ENCODE measurements around the gene EFCC1.

DNA sequence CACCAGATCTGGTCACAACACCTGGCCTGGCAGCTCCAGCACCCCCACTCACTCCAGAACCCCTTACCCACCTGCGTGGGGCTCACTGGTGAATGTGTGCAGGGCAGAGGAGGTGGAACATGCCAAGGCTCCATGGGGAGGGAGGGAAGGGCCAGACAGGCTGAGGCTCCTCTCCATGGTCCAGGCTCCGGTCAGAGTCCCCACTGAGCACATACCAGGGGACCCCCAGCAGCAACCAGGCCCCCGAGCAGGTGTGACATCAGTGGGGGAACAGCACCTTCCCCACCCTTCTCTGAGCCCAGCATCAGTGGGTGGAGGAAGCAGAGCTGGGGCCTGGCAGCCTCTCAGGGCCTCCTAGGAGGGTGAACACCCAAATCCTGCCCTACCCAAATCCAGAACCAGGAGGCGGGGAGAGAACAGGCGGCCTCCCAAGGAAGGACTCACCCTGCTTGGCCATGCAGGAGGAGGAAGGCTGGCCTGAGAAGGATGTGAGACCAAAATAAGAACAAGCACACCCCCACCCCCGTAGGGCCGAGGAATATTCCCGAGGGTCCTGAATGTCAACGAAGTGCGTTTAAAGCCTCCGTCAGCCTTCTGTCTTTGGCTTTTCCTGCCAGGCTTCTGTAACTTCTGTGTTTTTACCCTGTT, 58.3 kb downstream of the EFCC1 start:
- TF ChIP-seq TEAD4 (IDR thresholded peaks at IDR 0.05) = no peak
- no peak for TF ChIP-seq CEBPB (IDR thresholded peaks at IDR 0.05)
- TF ChIP-seq TAF1 (IDR thresholded peaks at IDR 0.05; ENCODE audit: low read depth) = no peak
- TF ChIP-seq, protein P1, sequence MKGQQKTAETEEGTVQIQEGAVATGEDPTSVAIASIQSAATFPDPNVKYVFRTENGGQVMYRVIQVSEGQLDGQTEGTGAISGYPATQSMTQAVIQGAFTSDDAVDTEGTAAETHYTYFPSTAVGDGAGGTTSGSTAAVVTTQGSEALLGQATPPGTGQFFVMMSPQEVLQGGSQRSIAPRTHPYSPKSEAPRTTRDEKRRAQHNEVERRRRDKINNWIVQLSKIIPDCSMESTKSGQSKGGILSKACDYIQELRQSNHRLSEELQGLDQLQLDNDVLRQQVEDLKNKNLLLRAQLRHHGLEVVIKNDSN (IDR thresholded peaks at IDR 0.05) = no peak
- no peak for TF ChIP-seq EP300 (IDR thresholded peaks at IDR 0.05; ENCODE audit: borderline replicate concordance)
- no peak for TF ChIP-seq EGR1 (IDR thresholded peaks at IDR 0.05)
